CD14-positive monocyte (primary cell): ENCODE data around the gene SOHLH2. TPM values are rescaled to one million over a fixed set of nuclear protein-coding genes. Genes with fewer than 3 reads are reported as not detected.

Source experiments
- DNase-seq, 3 donors: peaks; one replicate each; pipeline ENCODE4 v3.0.0-alpha.2; 2011 to 2022
- H2AFZ ChIP-seq: 2 replicates; pipeline ENCODE4 v1.6.0; 2012; ENCODE audit warnings: mild to moderate bottlenecking, low read depth, low read length, inconsistent platforms; ENCODE audit not compliant: insufficient read depth, poor library complexity, severe bottlenecking
- H3K27ac ChIP-seq, 2 donors: 1 replicate in 1 of 2; 2 replicates in 1 of 2; pipeline ENCODE4 v1.5.1; 2012 to 2013; ENCODE audit warnings: low read length in 2 of 2, control low read depth in 1 of 2, inconsistent platforms in 1 of 2, low read depth in 1 of 2, mild to moderate bottlenecking in 1 of 2
- H3K27me3 ChIP-seq, 2 donors: one replicate each; pipeline versions ENCODE4 v1.6.0 to v1.6.1; 2011 to 2013; ENCODE audit warnings: low read length in 2 of 2; ENCODE audit not compliant: control insufficient read depth in 2 of 2, insufficient read depth in 2 of 2
- H3K36me3 ChIP-seq, 2 donors: replicated peaks in 1 of 2; 1 replicate in 1 of 2; 2 replicates in 1 of 2; pipeline versions ENCODE4 v1.5.1 to v1.6.1; 2012 to 2013; ENCODE audit warnings: low read length in 2 of 2, control low read depth in 1 of 2, inconsistent platforms in 1 of 2, mild to moderate bottlenecking in 1 of 2; ENCODE audit not compliant: insufficient read depth in 2 of 2, control insufficient read depth in 1 of 2
- H3K4me1 ChIP-seq, 2 donors: 1 replicate in 1 of 2; 2 replicates in 1 of 2; pipeline versions ENCODE4 v1.5.1 to v1.6.1; 2012 to 2013; ENCODE audit warnings: low read length in 2 of 2, control low read depth in 1 of 2, inconsistent platforms in 1 of 2, mild to moderate bottlenecking in 1 of 2, moderate library complexity in 1 of 2; ENCODE audit not compliant: insufficient read depth in 2 of 2, control insufficient read depth in 1 of 2
- H3K4me2 ChIP-seq: replicated peaks from 2 replicates; pipeline ENCODE3; 2012; ENCODE audit warnings: low read length, moderate library complexity, mild to moderate bottlenecking; ENCODE audit not compliant: poor library complexity, severe bottlenecking; ENCODE audit errors: extremely low read depth
- H3K4me3 ChIP-seq, 3 experiments: fragments of 200-600 bp in 1 of 3; sonication (generic) in 1 of 3; replicated peaks in 1 of 3; 1 replicate in 2 of 3; 2 replicates in 1 of 3; pipeline ENCODE4 v1.5.1; 2011 to 2013; ENCODE audit warnings: low read length in 3 of 3, mild to moderate bottlenecking in 3 of 3, control low read depth in 2 of 3, low read depth in 2 of 3, inconsistent platforms in 1 of 3, moderate library complexity in 1 of 3
- H3K79me2 ChIP-seq: 2 replicates; pipeline ENCODE4 v1.6.0; 2012; ENCODE audit warnings: mild to moderate bottlenecking, control low read depth, inconsistent platforms, low read length, moderate library complexity; ENCODE audit not compliant: insufficient read depth
- H3K9ac ChIP-seq: 2 replicates; pipeline ENCODE4 v1.6.0; 2017; ENCODE audit warnings: low read length, mild to moderate bottlenecking; ENCODE audit not compliant: insufficient read depth, poor library complexity, severe bottlenecking
- H3K9me3 ChIP-seq, 2 donors: replicated peaks in 1 of 2; 1 replicate in 1 of 2; 2 replicates in 1 of 2; pipeline versions ENCODE4 v1.5.1 to v1.6.1; 2012 to 2013; ENCODE audit warnings: low read length in 2 of 2, control low read depth in 1 of 2; ENCODE audit not compliant: control insufficient read depth in 1 of 2, insufficient read depth in 1 of 2
- H4K20me1 ChIP-seq: 2 replicates; pipeline ENCODE4 v1.6.0; 2012; ENCODE audit warnings: mild to moderate bottlenecking, low read length, control low read depth, moderate library complexity; ENCODE audit not compliant: insufficient read depth
- H3K27ac Mint-ChIP-seq, 7 donors: one replicate each; pipeline ENCODE4 v1.8.0; 2020; ENCODE audit warnings: mild to moderate bottlenecking in 7 of 7, mixed read lengths in 7 of 7, moderate library complexity in 6 of 7, inconsistent platforms in 2 of 7
- H3K27me3 Mint-ChIP-seq, 3 donors: one replicate each; pipeline ENCODE4 v1.8.0; 2021 to 2022; ENCODE audit warnings: low read depth in 3 of 3, mild to moderate bottlenecking in 3 of 3, mixed read lengths in 3 of 3, moderate library complexity in 3 of 3, inconsistent platforms in 1 of 3
- H3K36me3 Mint-ChIP-seq, 2 donors: one replicate each; pipeline ENCODE4 v1.8.0; 2020; ENCODE audit warnings: mixed read lengths in 2 of 2, inconsistent platforms in 1 of 2, mild to moderate bottlenecking in 1 of 2
- H3K4me1 Mint-ChIP-seq: one replicate; pipeline ENCODE4 v1.8.0; 2020; ENCODE audit warnings: mild to moderate bottlenecking, mixed read lengths
- H3K4me3 Mint-ChIP-seq, 2 donors: one replicate each; pipeline ENCODE4 v1.8.0; 2020; ENCODE audit warnings: mild to moderate bottlenecking in 2 of 2, mixed read lengths in 2 of 2, moderate library complexity in 1 of 2
- H3K9me3 Mint-ChIP-seq, 7 donors: one replicate each; pipeline ENCODE4 v1.8.0; 2020 to 2022; ENCODE audit warnings: mixed read lengths in 7 of 7, mild to moderate bottlenecking in 6 of 7, moderate library complexity in 6 of 7, inconsistent platforms in 2 of 7
- CTCF ChIP-seq: fragments of 200-600 bp; IDR thresholded peaks from one replicate; pipeline ENCODE4 v1.8.0; 2022; ENCODE audit warnings: antibody characterized with exemption, mild to moderate bottlenecking
- WGBS: methylation state at CpG from one replicate; pipeline ENCODE4 v1.1.5; 2013; ENCODE audit warnings: missing lambda C conversion rate; ENCODE audit not compliant: insufficient coverage; 5-methylcytosine and 5-hydroxymethylcytosine counted together
- intact Hi-C, 2 donors: fragments of 100-400 bp; cut with micrococcal nuclease; formaldehyde crosslinking; loops; one replicate each; pipeline versions ENCODE4 v1.15.0 to v1.15.1; 2023
- polyA plus RNA-seq, 3 donors: library from polyadenylated mRNA; depleted of rRNA in 1 of 3; unstranded in 2 of 3; stranded (reverse) in 1 of 3; fragments of 300-500 nt in 2 of 3; fragments of >200 nt in 1 of 3; fragmentation: Illumina TruSeq in 2 of 3; gene quantifications; 1 replicate in 2 of 3; 2 replicates in 1 of 3; pipeline ENCODE4 v1.2.3, GENCODE V29; 2012 to 2021

Gene SOHLH2
- polyA plus RNA-seq, 3 donors = not detected

- Histone ChIP-seq H2AFZ (no peak overlapping the region), H3K27ac (no peak overlapping the region), H3K4me2 (no peak overlapping the region), H3K9me3 (no peaks in the 10 kb centered on the region), H3K9ac (no peak overlapping the region), H3K4me1 (no peaks in the 10 kb centered on the region), H3K79me2 (no peaks in the 10 kb centered on the region), H3K36me3 (no peaks in the 10 kb centered on the region), H4K20me1 (no peaks in the 10 kb centered on the region), H3K4me3 (no peak overlapping the region), H3K27me3 (no peaks in the 10 kb centered on the region)
- no peaks in the 10 kb centered on the region for H3K36me3 Mint-ChIP-seq
- no peak for TF ChIP-seq CTCF
- H3K4me1 Mint-ChIP-seq = no peaks in the 10 kb centered on the region
- 84% methylated on average over 5 of the region's 6 CpGs for WGBS
- H3K4me3 Mint-ChIP-seq = no peak overlapping the region
- intact Hi-C loops = no loop called here
- H3K9me3 Mint-ChIP-seq = peaks cover 0 to 3% (median 2%) of the 10 kb centered on the region in 7 donors
- no peak overlapping the region for H3K27ac Mint-ChIP-seq
- H3K27me3 Mint-ChIP-seq = no peaks in the 10 kb centered on the region
- no peak for DNase-seq
Measured at GRCh38 chr13:36192166-36192565, 22.2 kb downstream of the SOHLH2 start.

- no peak overlapping the region for H2AFZ ChIP-seq
- no peaks in the 10 kb centered on the region for H3K4me1 Mint-ChIP-seq
- intact Hi-C loops = no loop called here
- H3K9ac ChIP-seq = no peak overlapping the region
- no peaks in the 10 kb centered on the region for H3K27me3 ChIP-seq
- no peak overlapping the region for H3K4me3 ChIP-seq
- H3K36me3 Mint-ChIP-seq = no peaks in the 10 kb centered on the region
- H3K79me2 ChIP-seq = no peaks in the 10 kb centered on the region
- WGBS = 80% methylated on average over 1 of the region's 3 CpGs
- no peak for TF ChIP-seq CTCF
- H3K27ac Mint-ChIP-seq = no peak overlapping the region
- H3K36me3 ChIP-seq = no peaks in the 10 kb centered on the region
- DNase-seq = no peak
- H3K27me3 Mint-ChIP-seq = no peaks in the 10 kb centered on the region
- no peaks in the 10 kb centered on the region for H3K9me3 ChIP-seq
- no peak overlapping the region for H3K27ac ChIP-seq
- H3K4me3 Mint-ChIP-seq = no peak overlapping the region
- H3K9me3 Mint-ChIP-seq = peaks cover 0 to 4% (median 2%) of the 10 kb centered on the region in 7 donors
- H3K4me2 ChIP-seq = no peak overlapping the region
- H4K20me1 ChIP-seq = no peaks in the 10 kb centered on the region
- no peaks in the 10 kb centered on the region for H3K4me1 ChIP-seq
Measured at GRCh38 chr13:36190771-36191170, 23.6 kb downstream of the SOHLH2 start.
